Measurements from ENCODE around the gene HCN3.

HCN3 gene

GRCh38 chr1:155254714-155255242, 22.5 kb upstream of the HCN3 start:
- DNase-seq, result no peak

- DNase-seq, result peak; percentile 62
Observed at GRCh38 chr1:155255243-155256007, 21.8 kb upstream of the HCN3 start, which contains the start of gene ENTREP3. Gene ENTREP3, minus strand, starts transcription at chr1:155255483. Its CDS starts 606 bp downstream, at chr1:155254877.

- no peak for DNase-seq
Observed at GRCh38 chr1:155256058-155256852, 21.0 kb upstream of the HCN3 start.

- DNase-seq, result no peak
Observed at GRCh38 chr1:155260276-155260675, 17.0 kb upstream of the HCN3 start.

- no peak for DNase-seq
Observed at GRCh38 chr1:155261493-155261851, 15.8 kb upstream of the HCN3 start.

- DNase-seq, result peak; percentile 72
Observed at GRCh38 chr1:155261852-155262673, 15.2 kb upstream of the HCN3 start, which contains the start of gene SCAMP3. Gene SCAMP3, minus strand, starts transcription at chr1:155262360. Its CDS starts 209 bp downstream, at chr1:155262151.

- no peak for DNase-seq
Observed at GRCh38 chr1:155263067-155263466, 14.2 kb upstream of the HCN3 start.

GRCh38 chr1:155266553-155266952, 10.7 kb upstream of the HCN3 start:
- DNase-seq, result no peak

- no peak for DNase-seq
Observed at GRCh38 chr1:155267373-155267772, 9.9 kb upstream of the HCN3 start.

GRCh38 chr1:155268630-155269029, 8.6 kb upstream of the HCN3 start:
- DNase-seq, result no peak

GRCh38 chr1:155269381-155269780, 7.9 kb upstream of the HCN3 start:
- no peak for DNase-seq

GRCh38 chr1:155272466-155273342, 4.6 kb upstream of the HCN3 start:
- peak; percentile 23 for DNase-seq

GRCh38 chr1:155273343-155274245, 3.7 kb upstream of the HCN3 start, which contains the start of gene CLK2:
Gene CLK2, minus strand, starts transcription at chr1:155273504. Its CDS starts 2,527 bp downstream, at chr1:155270977.
- DNase-seq, result peak; percentile 92

- peak; percentile 47 for DNase-seq
Observed at GRCh38 chr1:155277902-155278688, 832 bp downstream of the HCN3 start.

- DNase-seq, result no peak
Observed at GRCh38 chr1:155278689-155279160, 1.5 kb downstream of the HCN3 start.

GRCh38 chr1:155279268-155279667, 2.0 kb downstream of the HCN3 start:
- DNase-seq, result no peak

- DNase-seq, result no peak
Observed at GRCh38 chr1:155282488-155283091, 5.3 kb downstream of the HCN3 start.

- DNase-seq, result no peak
Observed at GRCh38 chr1:155284476-155284875, 7.2 kb downstream of the HCN3 start.

GRCh38 chr1:155285063-155285462, 7.8 kb downstream of the HCN3 start:
- no peak for DNase-seq
